ENCODE data around the gene COX6A2.

- TF ChIP-seq POLR2AphosphoS5 (IDR thresholded peaks at IDR 0.05; ENCODE audit: low read depth, low read length): no peak
- no peak for TF ChIP-seq POLR2A (IDR thresholded peaks at IDR 0.05; ENCODE audit: low read depth, low read length)
- TF ChIP-seq TAF1 (IDR thresholded peaks at IDR 0.05; ENCODE audit: borderline replicate concordance, low read depth, low read length): no peak
Measured at GRCh38 chr16:31414706-31415105, 13.5 kb downstream of the COX6A2 start.

Data from GM12892 (cell line).